Measurements from ENCODE around the gene LSR. TPM values are rescaled to one million over a fixed set of nuclear protein-coding genes. Genes with fewer than 3 reads are reported as not detected.
A peak's percentile ranks its signal among the peaks of the same experiment; 100 is the strongest.
"Not testable (repeated sequence)": the region's sequence is repeated elsewhere in the genome, so short reads cannot be mapped to it uniquely, and the experiment has no call there.

The LSR gene
- total RNA-seq, 1 donor from 2014 or later, result 2.7 TPM

GRCh38 chr19:35211545-35212230, 37.1 kb upstream of the LSR start:
- Mint-ChIP-seq H3K27me3 (ENCODE audit: insufficient read depth) (no peaks in the 10 kb centered on the region), H3K9me3 (peaks cover 5% of the 10 kb centered on the region), H3K27ac (peak overlapping the region; percentile 91), H3K36me3 (ENCODE audit: low read depth) (peaks cover 5% of the 10 kb centered on the region), H3K4me1 (ENCODE audit: low read depth) (peaks cover 64% of the 10 kb centered on the region), H3K4me3 (peak overlapping the region; percentile 65)
- intact Hi-C loops (cut with micrococcal nuclease), result loop anchor here (5.0 kb wide), 2 partner anchors 36 to 56 kb away; partner anchors contain the start of genes LSR and USF2
- DNase-seq (ENCODE audit: low spot score), result peak; percentile 69

GRCh38 chr19:35212241-35212640, 36.6 kb upstream of the LSR start:
- Mint-ChIP-seq H3K4me3 (peak overlapping the region; percentile 65), H3K4me1 (ENCODE audit: low read depth) (peaks cover 64% of the 10 kb centered on the region)
- intact Hi-C loops (cut with micrococcal nuclease), result loop anchor here (5.0 kb wide), 2 partner anchors 35 to 55 kb away; partner anchors contain the start of genes LSR and USF2

GRCh38 chr19:35213663-35214632, 34.9 kb upstream of the LSR start:
- Mint-ChIP-seq H3K9me3 (no peaks in the 10 kb centered on the region), H3K27me3 (ENCODE audit: insufficient read depth) (no peaks in the 10 kb centered on the region), H3K27ac (peak overlapping the region; percentile 75), H3K4me1 (ENCODE audit: low read depth) (peaks cover 57% of the 10 kb centered on the region), H3K4me3 (peak overlapping the region; percentile 2), H3K36me3 (ENCODE audit: low read depth) (no peaks in the 10 kb centered on the region)
- peak; percentile 42 for DNase-seq (ENCODE audit: low spot score)
- intact Hi-C loops (cut with micrococcal nuclease), result loop anchor here (1.0 to 5.0 kb wide), 4 partner anchors 8 to 59 kb away; partner anchors contain the start of genes LSR and USF2

More at GRCh38 chr19:35212241-35212640, 36.6 kb upstream of the LSR start:
- Mint-ChIP-seq H3K27me3 (ENCODE audit: insufficient read depth) (no peaks in the 10 kb centered on the region), H3K9me3 (peaks cover 5% of the 10 kb centered on the region), H3K27ac (peak overlapping the region; percentile 91), H3K36me3 (ENCODE audit: low read depth) (peaks cover 5% of the 10 kb centered on the region)
- no peak for DNase-seq (ENCODE audit: low spot score)

- H3K4me1 Mint-ChIP-seq (ENCODE audit: low read depth), result peaks cover 51% of the 10 kb centered on the region
- H3K27me3 Mint-ChIP-seq (ENCODE audit: insufficient read depth), result no peaks in the 10 kb centered on the region
- H3K4me3 Mint-ChIP-seq, result no peak overlapping the region
- DNase-seq (ENCODE audit: low spot score), result no peak
- intact Hi-C loops (cut with micrococcal nuclease), result loop anchor here (1.0 to 5.0 kb wide), 4 partner anchors 9 to 60 kb away; partner anchors contain the start of genes LSR and USF2
- no peaks in the 10 kb centered on the region for H3K36me3 Mint-ChIP-seq (ENCODE audit: low read depth)
- H3K27ac Mint-ChIP-seq, result no peak overlapping the region
- H3K9me3 Mint-ChIP-seq, result peaks cover 5% of the 10 kb centered on the region
These were observed 33.9 kb upstream of the LSR start for GRCh38 chr19:35214766-35215422.

- no peak for DNase-seq (ENCODE audit: low spot score)
- Mint-ChIP-seq H3K27me3 (ENCODE audit: insufficient read depth) (no peaks in the 10 kb centered on the region), H3K4me1 (ENCODE audit: low read depth) (peaks cover 45% of the 10 kb centered on the region), H3K27ac (no peak overlapping the region), H3K9me3 (peaks cover 5% of the 10 kb centered on the region), H3K36me3 (ENCODE audit: low read depth) (no peaks in the 10 kb centered on the region), H3K4me3 (no peak overlapping the region)
- intact Hi-C loops (cut with micrococcal nuclease), result loop anchor here (2.0 kb wide), 1 partner anchor 73 kb away; the partner anchor contains the start of gene FXYD7
These were observed 32.6 kb upstream of the LSR start for GRCh38 chr19:35216016-35216832.

GRCh38 chr19:35216833-35217648, 31.8 kb upstream of the LSR start:
- peaks cover 5% of the 10 kb centered on the region for H3K9me3 Mint-ChIP-seq
- H3K4me3 Mint-ChIP-seq, result no peak overlapping the region
- peak overlapping the region; percentile 14 for H3K27ac Mint-ChIP-seq
- H3K36me3 Mint-ChIP-seq (ENCODE audit: low read depth), result no peaks in the 10 kb centered on the region
- peak; percentile 55 for DNase-seq (ENCODE audit: low spot score)
- H3K27me3 Mint-ChIP-seq (ENCODE audit: insufficient read depth), result no peaks in the 10 kb centered on the region
- intact Hi-C loops (cut with micrococcal nuclease), result loop anchor here (1.0 to 2.0 kb wide), 3 partner anchors 74 to 150 kb away; partner anchors contain the start of gene FXYD7
- H3K4me1 Mint-ChIP-seq (ENCODE audit: low read depth), result peaks cover 37% of the 10 kb centered on the region

- intact Hi-C loops (cut with micrococcal nuclease), result loop anchor here (1.0 to 2.0 kb wide), 3 partner anchors 75 to 150 kb away; partner anchors contain the start of gene FXYD7
- Mint-ChIP-seq H3K4me3 (no peak overlapping the region), H3K27ac (no peak overlapping the region), H3K9me3 (peaks cover 5% of the 10 kb centered on the region), H3K4me1 (ENCODE audit: low read depth) (peaks cover 31% of the 10 kb centered on the region), H3K36me3 (ENCODE audit: low read depth) (no peaks in the 10 kb centered on the region), H3K27me3 (ENCODE audit: insufficient read depth) (peaks cover 1% of the 10 kb centered on the region)
- no peak for DNase-seq (ENCODE audit: low spot score)
These were observed 31.2 kb upstream of the LSR start for GRCh38 chr19:35217649-35217990.

- no peak overlapping the region for H3K27ac Mint-ChIP-seq
- H3K9me3 Mint-ChIP-seq, result peaks cover 5% of the 10 kb centered on the region
- intact Hi-C loops (cut with micrococcal nuclease), result no loop called here
- H3K27me3 Mint-ChIP-seq (ENCODE audit: insufficient read depth), result peaks cover 1% of the 10 kb centered on the region
- no peak overlapping the region for H3K4me3 Mint-ChIP-seq
- DNase-seq (ENCODE audit: low spot score), result no peak
- no peaks in the 10 kb centered on the region for H3K36me3 Mint-ChIP-seq (ENCODE audit: low read depth)
- H3K4me1 Mint-ChIP-seq (ENCODE audit: low read depth), result peaks cover 19% of the 10 kb centered on the region
These were observed 29.8 kb upstream of the LSR start for GRCh38 chr19:35219008-35219407.

GRCh38 chr19:35220315-35220921, 28.4 kb upstream of the LSR start:
- no peak for DNase-seq (ENCODE audit: low spot score)
- peaks cover 5% of the 10 kb centered on the region for H3K9me3 Mint-ChIP-seq
- intact Hi-C loops (cut with micrococcal nuclease), result no loop called here
- no peak overlapping the region for H3K27ac Mint-ChIP-seq
- H3K4me3 Mint-ChIP-seq, result no peak overlapping the region
- H3K36me3 Mint-ChIP-seq (ENCODE audit: low read depth), result no peaks in the 10 kb centered on the region
- peaks cover 1% of the 10 kb centered on the region for H3K27me3 Mint-ChIP-seq (ENCODE audit: insufficient read depth)
- H3K4me1 Mint-ChIP-seq (ENCODE audit: low read depth), result peaks cover 16% of the 10 kb centered on the region

- DNase-seq (ENCODE audit: low spot score); H3K36me3 Mint-ChIP-seq (ENCODE audit: low read depth); H3K4me3 Mint-ChIP-seq; H3K27me3 Mint-ChIP-seq (ENCODE audit: insufficient read depth); H3K27ac Mint-ChIP-seq; H3K9me3 Mint-ChIP-seq; intact Hi-C loops (cut with micrococcal nuclease): not testable (repeated sequence)
- H3K4me1 Mint-ChIP-seq (ENCODE audit: low read depth), result peaks cover 12% of the 10 kb centered on the region
These were observed 27.7 kb upstream of the LSR start for GRCh38 chr19:35220973-35221590.
